Thyroid gland (tissue), 4 donors: Measurements from ENCODE around the gene PAX5. TPM values are rescaled to one million over a fixed set of nuclear protein-coding genes. Genes with fewer than 3 reads are reported as not detected.

Source experiments
- DNase-seq, 2 donors: peaks; one replicate each; pipeline ENCODE4 v3.0.0-alpha.2; 2019
- H3K27ac ChIP-seq, 3 donors: fragments of 200-600 bp; sonication (generic); 1 replicate in 2 of 3; 2 replicates in 1 of 3; pipeline ENCODE4 v1.5.1; 2016 to 2019; ENCODE audit warnings: mild to moderate bottlenecking in 1 of 3, moderate library complexity in 1 of 3
- H3K27me3 ChIP-seq: fragments of 200-600 bp; sonication (generic); one replicate; pipeline ENCODE4 v1.5.1; 2019
- H3K36me3 ChIP-seq, 2 donors: fragments of 200-600 bp; sonication (generic); one replicate each; pipeline ENCODE4 v1.5.1; 2016 to 2019
- H3K4me1 ChIP-seq, 2 donors: fragments of 200-600 bp; sonication (generic); one replicate each; pipeline ENCODE4 v1.5.1; 2017 to 2019
- H3K4me3 ChIP-seq, 3 donors: fragments of 200-600 bp; sonication (generic); replicated peaks in 1 of 3; 1 replicate in 2 of 3; 2 replicates in 1 of 3; pipeline ENCODE4 v1.5.1; 2016; ENCODE audit warnings: mild to moderate bottlenecking in 1 of 3
- H3K9me3 ChIP-seq: fragments of 200-600 bp; sonication (generic); one replicate; pipeline ENCODE4 v1.5.1; 2017
- POLR2A ChIP-seq, 2 donors: fragments of 450-650 bp; IDR thresholded peaks; one replicate each; pipeline ENCODE4 v1.6.1; 2017; ENCODE audit warnings: antibody characterized with exemption in 2 of 2, mild to moderate bottlenecking in 2 of 2, moderate library complexity in 1 of 2
- WGBS, 2 donors: methylation state at CpG; one replicate each; pipeline ENCODE4 v1.1.5; 2017; 5-methylcytosine and 5-hydroxymethylcytosine counted together
- intact Hi-C: fragments of 100-400 bp; cut with DNase I; formaldehyde crosslinking; loops from one replicate; pipeline ENCODE4 v1.15.1; 2023
- total RNA-seq, 4 donors: library from RNA; depleted of rRNA; stranded (reverse); fragments of >200 nt; gene quantifications; one replicate each; pipeline ENCODE4 v1.2.3, GENCODE V29; 2016
- TF ChIP-seq, protein P1 (sequence below), 6 experiments: fragments of 200-600 bp in 3 of 6; fragments of 450-650 bp in 3 of 6; sonication (generic) in 3 of 6; IDR thresholded peaks; one replicate each; pipeline ENCODE4 v1.5.1; 2016 to 2019; ENCODE audit warnings: antibody characterized with exemption in 6 of 6, mild to moderate bottlenecking in 2 of 6, inconsistent platforms in 1 of 6, moderate library complexity in 1 of 6

PAX5 gene
- total RNA-seq, 4 donors from 2014 or later = 0.68 TPM; not detected in 3

DNA sequence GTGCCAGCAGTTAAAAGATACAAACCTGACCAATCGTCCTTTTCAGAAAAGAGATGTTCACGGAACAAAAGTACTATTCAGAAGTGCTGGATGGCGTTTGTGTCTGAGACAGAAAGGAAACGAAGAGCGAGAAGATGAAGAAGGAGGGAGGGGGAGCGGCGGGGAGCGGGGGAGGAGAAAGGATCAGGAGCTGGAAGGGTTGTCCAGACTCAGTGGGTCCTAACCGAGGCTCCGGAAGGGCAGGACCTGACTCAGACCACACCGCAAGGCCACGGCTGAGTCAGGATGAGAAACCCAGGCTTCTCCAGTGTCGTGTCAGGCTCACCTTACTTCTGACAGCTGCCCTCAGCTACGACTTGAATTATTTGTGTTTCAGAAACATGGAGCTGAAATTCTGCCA lies 46.2 kb downstream of the PAX5 start:
- DNase-seq = no peak
- H3K9me3 ChIP-seq = no peaks in the 10 kb centered on the region
- H3K36me3 ChIP-seq = no peaks in the 10 kb centered on the region
- WGBS, 2 donors = 8 to 9% methylated on average over 14 of the region's 14 CpGs
- no peak overlapping the region for H3K27ac ChIP-seq
- no peak overlapping the region for H3K4me3 ChIP-seq
- no peak for TF ChIP-seq POLR2A (IDR thresholded peaks at IDR 0.05)
- TF ChIP-seq, protein P1, sequence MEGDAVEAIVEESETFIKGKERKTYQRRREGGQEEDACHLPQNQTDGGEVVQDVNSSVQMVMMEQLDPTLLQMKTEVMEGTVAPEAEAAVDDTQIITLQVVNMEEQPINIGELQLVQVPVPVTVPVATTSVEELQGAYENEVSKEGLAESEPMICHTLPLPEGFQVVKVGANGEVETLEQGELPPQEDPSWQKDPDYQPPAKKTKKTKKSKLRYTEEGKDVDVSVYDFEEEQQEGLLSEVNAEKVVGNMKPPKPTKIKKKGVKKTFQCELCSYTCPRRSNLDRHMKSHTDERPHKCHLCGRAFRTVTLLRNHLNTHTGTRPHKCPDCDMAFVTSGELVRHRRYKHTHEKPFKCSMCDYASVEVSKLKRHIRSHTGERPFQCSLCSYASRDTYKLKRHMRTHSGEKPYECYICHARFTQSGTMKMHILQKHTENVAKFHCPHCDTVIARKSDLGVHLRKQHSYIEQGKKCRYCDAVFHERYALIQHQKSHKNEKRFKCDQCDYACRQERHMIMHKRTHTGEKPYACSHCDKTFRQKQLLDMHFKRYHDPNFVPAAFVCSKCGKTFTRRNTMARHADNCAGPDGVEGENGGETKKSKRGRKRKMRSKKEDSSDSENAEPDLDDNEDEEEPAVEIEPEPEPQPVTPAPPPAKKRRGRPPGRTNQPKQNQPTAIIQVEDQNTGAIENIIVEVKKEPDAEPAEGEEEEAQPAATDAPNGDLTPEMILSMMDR (IDR thresholded peaks at IDR 0.05) = no peak
- intact Hi-C loops = no loop called here
- H3K27me3 ChIP-seq = peaks cover 17% of the 10 kb centered on the region
- H3K4me1 ChIP-seq = peaks cover 0 to 5% of the 10 kb centered on the region in 2 donors

DNA sequence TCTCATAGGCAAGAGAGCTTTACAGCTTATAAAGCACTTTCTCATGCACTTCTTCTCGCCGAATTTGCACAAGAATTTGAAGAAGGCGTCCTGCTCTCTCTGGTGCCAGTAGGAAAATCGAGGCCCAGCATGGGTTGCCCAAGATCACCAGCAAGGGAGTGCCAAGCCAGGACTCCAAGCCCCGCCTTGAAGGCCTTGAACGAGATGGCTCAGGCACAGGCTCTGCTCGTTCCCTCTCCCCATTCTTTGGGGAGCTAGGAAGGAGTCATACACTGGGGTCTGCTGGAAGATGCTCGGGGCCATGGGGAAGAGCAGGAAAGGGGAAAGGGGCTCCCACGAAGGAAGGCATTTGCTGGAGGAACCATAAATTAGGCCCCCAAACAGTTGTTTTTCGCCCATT lies 46.7 kb downstream of the PAX5 start:
- TF ChIP-seq, protein P1 (IDR thresholded peaks at IDR 0.05) = no peak
- no peak for TF ChIP-seq POLR2A (IDR thresholded peaks at IDR 0.05)
- H3K36me3 ChIP-seq = no peaks in the 10 kb centered on the region
- no peak for DNase-seq
- H3K4me1 ChIP-seq = peaks cover 0 to 5% of the 10 kb centered on the region in 2 donors
- intact Hi-C loops = no loop called here
- H3K27me3 ChIP-seq = peaks cover 17% of the 10 kb centered on the region
- WGBS, 2 donors = 13 to 32% methylated on average over 10 of the region's 10 CpGs
- no peak overlapping the region for H3K27ac ChIP-seq
- no peaks in the 10 kb centered on the region for H3K9me3 ChIP-seq
- H3K4me3 ChIP-seq = no peak overlapping the region

DNA sequence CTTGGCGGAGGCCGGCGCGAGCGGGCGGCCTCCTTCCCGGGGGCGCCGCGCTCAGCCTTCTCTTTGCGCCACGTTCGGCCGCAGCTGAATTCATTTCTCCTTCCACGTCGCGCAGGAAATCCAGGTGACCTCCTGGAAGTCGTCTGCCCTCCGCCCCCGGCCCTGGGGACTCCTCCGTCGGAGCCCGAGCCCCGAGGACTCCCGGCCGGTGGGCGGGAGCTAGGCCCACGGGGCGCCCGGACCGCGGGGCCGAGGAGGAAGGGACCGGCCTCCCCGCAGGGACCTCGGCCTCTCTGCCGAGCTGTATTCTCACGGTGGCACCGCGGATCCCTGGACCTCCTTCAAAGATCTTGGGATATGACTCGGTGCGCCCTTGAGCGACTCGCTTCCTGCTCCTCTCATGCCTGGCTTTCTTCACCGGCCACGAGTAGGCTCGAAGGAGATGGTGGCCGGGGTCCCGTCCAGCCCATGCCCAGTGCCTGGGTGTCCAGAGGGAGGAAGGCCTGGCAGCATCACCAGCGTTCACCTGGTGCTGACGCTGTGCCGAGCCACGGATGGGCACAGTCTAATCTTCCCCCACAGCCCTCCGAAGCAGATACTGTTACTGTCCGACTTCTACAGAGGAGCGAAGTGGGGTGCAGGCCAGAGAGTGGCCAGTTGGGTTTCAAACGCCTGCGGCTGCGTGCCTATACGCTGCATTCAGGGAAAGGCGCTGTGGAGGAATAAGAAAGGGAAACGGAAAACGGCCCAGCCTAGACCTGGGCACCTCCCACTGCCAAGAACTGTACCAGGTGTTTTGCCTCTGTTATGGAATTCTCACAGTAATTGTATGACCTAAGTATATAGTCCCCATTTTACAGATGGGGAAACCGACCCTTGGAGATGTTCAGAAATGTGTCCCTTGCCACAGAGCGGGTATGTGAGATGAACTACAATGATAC lies 47.3 kb downstream of the PAX5 start:
- Histone ChIP-seq H3K27ac (no peak overlapping the region), H3K27me3 (peaks cover 17% of the 10 kb centered on the region), H3K9me3 (no peaks in the 10 kb centered on the region), H3K4me1 (peaks cover 0 to 5% of the 10 kb centered on the region in 2 donors), H3K4me3 (no peak overlapping the region), H3K36me3 (no peaks in the 10 kb centered on the region)
- TF ChIP-seq POLR2A (IDR thresholded peaks at IDR 0.05) = no peak
- TF ChIP-seq, protein P1 (IDR thresholded peaks at IDR 0.05) = no peak
- DNase-seq = no peak
- WGBS, 2 donors = 6 to 12% methylated on average over 23 to 27 of the region's 65 CpGs
- intact Hi-C loops = no loop called here

DNA sequence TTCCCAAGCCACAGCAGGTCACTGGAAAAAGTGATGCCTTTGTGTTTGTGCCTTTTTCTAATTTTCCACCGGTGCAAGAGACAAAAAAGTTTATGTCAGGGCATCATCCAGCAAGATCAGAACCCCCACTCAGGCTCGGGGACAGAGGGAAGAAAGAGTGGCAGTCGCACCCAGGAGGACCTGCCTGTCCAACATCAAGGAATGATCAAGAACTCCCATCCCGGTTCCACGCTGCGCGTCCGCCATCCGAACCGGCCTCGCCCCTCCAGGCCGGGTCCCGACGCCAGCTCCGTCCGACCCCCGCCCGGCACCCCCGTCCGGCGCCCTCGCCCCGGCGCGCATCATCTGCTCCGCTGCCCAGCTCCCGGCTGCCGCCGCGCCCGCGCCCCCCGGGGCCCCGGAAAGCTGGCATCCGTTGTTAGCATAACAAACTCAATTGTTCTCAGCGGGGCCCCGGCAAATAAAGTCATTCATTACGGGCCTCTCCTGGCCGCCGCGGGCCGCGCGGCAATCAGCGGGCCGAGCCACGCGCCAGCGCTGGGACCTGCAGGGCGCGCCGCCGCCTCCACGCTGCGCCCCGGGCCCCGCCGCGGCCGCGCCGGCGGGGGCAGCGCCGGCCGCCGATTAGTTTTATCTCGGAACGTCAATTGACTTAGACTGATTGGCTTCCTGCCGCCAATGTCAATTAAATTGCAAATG lies 48.1 kb downstream of the PAX5 start:
- 4 to 5% methylated on average over 26 to 45 of the region's 70 CpGs for WGBS, 2 donors

More for the DNA sequence above, 48.1 kb downstream of the PAX5 start:
- no peak overlapping the region for H3K27ac ChIP-seq
- H3K9me3 ChIP-seq = no peaks in the 10 kb centered on the region
- H3K4me3 ChIP-seq = no peak overlapping the region
- TF ChIP-seq, protein P1 (IDR thresholded peaks at IDR 0.05) = no peak
- no peak for TF ChIP-seq POLR2A (IDR thresholded peaks at IDR 0.05)
- H3K4me1 ChIP-seq = peaks cover 0 to 5% of the 10 kb centered on the region in 2 donors
- no peaks in the 10 kb centered on the region for H3K36me3 ChIP-seq
- DNase-seq = no peak
- intact Hi-C loops = no loop called here
- H3K27me3 ChIP-seq = peaks cover 17% of the 10 kb centered on the region
